Neural progenitor cell (in vitro differentiated cells): ENCODE data around the gene TCERG1L. TPM values are rescaled to one million over a fixed set of nuclear protein-coding genes. Genes with fewer than 3 reads are reported as not detected.

Experiments
- DNase-seq: peaks from one replicate; pipeline ENCODE4 v3.0.0-alpha.2; 2016; ENCODE audit warnings: low spot score
- H2AFZ ChIP-seq: fragments of 200-600 bp; sonication (generic); replicated peaks from 2 replicates; pipeline ENCODE4 v1.6.1; 2016; ENCODE audit warnings: antibody characterized with exemption
- H3F3A ChIP-seq: fragments of 200-600 bp; sonication (generic); 2 replicates; pipeline ENCODE4 v1.6.1; 2016; ENCODE audit warnings: antibody characterized with exemption, low read depth
- H3K27ac ChIP-seq: fragments of 200-600 bp; sonication (generic); 2 replicates; pipeline ENCODE4 v1.5.1; 2016; ENCODE audit warnings: mild to moderate bottlenecking
- H3K27me3 ChIP-seq: fragments of 200-600 bp; sonication (generic); 2 replicates; pipeline ENCODE4 v1.6.1; 2016; ENCODE audit warnings: mild to moderate bottlenecking, moderate library complexity
- H3K36me3 ChIP-seq: fragments of 200-600 bp; sonication (generic); 2 replicates; pipeline ENCODE4 v1.5.1; 2016
- H3K4me1 ChIP-seq: fragments of 200-600 bp; sonication (generic); 2 replicates; pipeline ENCODE4 v1.6.1; 2016; ENCODE audit warnings: mixed run types
- H3K4me2 ChIP-seq: fragments of 200-600 bp; sonication (generic); 2 replicates; pipeline ENCODE4 v1.6.1; 2016
- H3K4me3 ChIP-seq: fragments of 200-600 bp; sonication (generic); 2 replicates; pipeline ENCODE4 v1.5.1; 2016
- H3K79me2 ChIP-seq: fragments of 200-600 bp; sonication (generic); 2 replicates; pipeline ENCODE4 v1.6.1; 2016; ENCODE audit warnings: low read depth
- H3K9ac ChIP-seq: fragments of 200-600 bp; sonication (generic); 2 replicates; pipeline ENCODE4 v1.6.1; 2016
- H3K9me3 ChIP-seq: fragments of 200-600 bp; sonication (generic); 2 replicates; pipeline ENCODE4 v1.5.1; 2016; ENCODE audit warnings: low read depth
- H4K20me1 ChIP-seq: fragments of 200-600 bp; sonication (generic); 2 replicates; pipeline ENCODE4 v1.6.1; 2016; ENCODE audit warnings: low read depth
- H3K27ac Mint-ChIP-seq: 3 replicates; pipeline ENCODE4 v1.8.0; 2021; ENCODE audit warnings: mixed read lengths
- H3K27me3 Mint-ChIP-seq: 2 replicates; pipeline ENCODE4 v1.8.0; 2022; ENCODE audit warnings: low read depth, mild to moderate bottlenecking, inconsistent platforms, moderate library complexity, mixed read lengths; ENCODE audit not compliant: insufficient read depth
- H3K36me3 Mint-ChIP-seq: 3 replicates; pipeline ENCODE4 v1.8.0; 2021; ENCODE audit warnings: mixed read lengths
- H3K4me1 Mint-ChIP-seq: 3 replicates; pipeline ENCODE4 v1.8.0; 2021; ENCODE audit warnings: mixed read lengths
- H3K4me3 Mint-ChIP-seq: 3 replicates; pipeline ENCODE4 v1.8.0; 2021; ENCODE audit warnings: mild to moderate bottlenecking, moderate library complexity, mixed read lengths
- H3K9me3 Mint-ChIP-seq: 3 replicates; pipeline ENCODE4 v1.8.0; 2020; ENCODE audit warnings: mixed read lengths
- EZH2 ChIP-seq: fragments of 200-600 bp; sonication (generic); IDR thresholded peaks from 2 replicates; pipeline ENCODE4 v1.6.1; 2017; ENCODE audit warnings: antibody characterized with exemption, mild to moderate bottlenecking, moderate library complexity
- EZH2phosphoT487 ChIP-seq: fragments of 200-600 bp; sonication (generic); IDR thresholded peaks from 2 replicates; pipeline ENCODE4 v1.6.1; 2017; ENCODE audit warnings: antibody characterized with exemption
- total RNA-seq: library from RNA; depleted of rRNA; stranded (reverse); fragments of >200 nt; gene quantifications from 2 replicates; pipeline ENCODE4 v1.2.3, GENCODE V29; 2015; ENCODE audit warnings: low replicate concordance
- TF ChIP-seq, protein P1 (sequence below): fragments of 200-600 bp; sonication (generic); IDR thresholded peaks from 2 replicates; pipeline ENCODE4 v1.5.1; 2017; ENCODE audit warnings: antibody characterized with exemption, mild to moderate bottlenecking

Gene TCERG1L
- total RNA-seq, 1 donor from 2014 or later, result 1.8 TPM

DNA sequence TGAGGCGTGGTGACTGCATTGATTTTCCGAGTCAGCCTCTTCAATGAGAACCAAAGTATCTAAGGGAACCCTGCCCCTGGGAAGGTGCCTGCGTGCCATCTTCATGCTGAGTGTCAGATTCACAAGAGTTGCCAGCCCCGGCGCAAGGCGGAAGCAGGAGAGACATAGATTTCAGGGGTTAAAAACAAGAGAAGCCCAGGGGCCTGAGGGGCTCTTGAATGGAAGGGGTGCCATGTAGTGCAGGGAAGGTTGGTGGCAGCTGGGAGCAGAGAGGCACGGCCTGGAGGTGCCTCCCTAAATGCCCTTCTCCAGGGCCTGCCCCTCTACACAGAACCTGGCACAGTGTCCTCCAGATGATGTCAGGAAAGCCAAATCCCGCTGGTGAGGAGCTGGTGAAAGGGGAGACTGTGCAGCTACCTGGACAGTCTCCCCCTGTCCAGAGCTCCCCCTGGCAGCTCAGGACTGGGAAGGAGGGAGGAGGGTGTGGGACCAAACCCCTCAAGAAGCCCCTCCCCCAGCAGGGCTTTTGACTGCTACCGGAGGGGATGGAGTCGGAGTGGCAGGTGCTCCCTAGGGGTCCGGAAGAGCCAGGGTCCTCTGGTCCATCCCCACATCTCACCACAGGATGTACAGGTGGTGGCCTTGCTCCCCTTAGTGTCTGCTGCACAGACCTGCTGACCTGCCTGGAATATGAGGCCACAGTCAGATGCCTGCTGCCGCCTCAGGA, 137.9 kb downstream of the TCERG1L start:
- H3K4me3 Mint-ChIP-seq, result no peak overlapping the region
- no peak overlapping the region for H3K9ac ChIP-seq
- no peaks in the 10 kb centered on the region for H3K9me3 ChIP-seq
- no peak overlapping the region for H3K27ac ChIP-seq
- no peak overlapping the region for H2AFZ ChIP-seq
- H3K9me3 Mint-ChIP-seq, result peaks cover 2% of the 10 kb centered on the region
- no peaks in the 10 kb centered on the region for H3K4me1 ChIP-seq
- no peaks in the 10 kb centered on the region for H3K36me3 ChIP-seq
- no peak for DNase-seq
- no peaks in the 10 kb centered on the region for H4K20me1 ChIP-seq
- H3K27me3 Mint-ChIP-seq, result peaks cover 3% of the 10 kb centered on the region
- TF ChIP-seq EZH2phosphoT487, result no peak
- TF ChIP-seq, protein P1, sequence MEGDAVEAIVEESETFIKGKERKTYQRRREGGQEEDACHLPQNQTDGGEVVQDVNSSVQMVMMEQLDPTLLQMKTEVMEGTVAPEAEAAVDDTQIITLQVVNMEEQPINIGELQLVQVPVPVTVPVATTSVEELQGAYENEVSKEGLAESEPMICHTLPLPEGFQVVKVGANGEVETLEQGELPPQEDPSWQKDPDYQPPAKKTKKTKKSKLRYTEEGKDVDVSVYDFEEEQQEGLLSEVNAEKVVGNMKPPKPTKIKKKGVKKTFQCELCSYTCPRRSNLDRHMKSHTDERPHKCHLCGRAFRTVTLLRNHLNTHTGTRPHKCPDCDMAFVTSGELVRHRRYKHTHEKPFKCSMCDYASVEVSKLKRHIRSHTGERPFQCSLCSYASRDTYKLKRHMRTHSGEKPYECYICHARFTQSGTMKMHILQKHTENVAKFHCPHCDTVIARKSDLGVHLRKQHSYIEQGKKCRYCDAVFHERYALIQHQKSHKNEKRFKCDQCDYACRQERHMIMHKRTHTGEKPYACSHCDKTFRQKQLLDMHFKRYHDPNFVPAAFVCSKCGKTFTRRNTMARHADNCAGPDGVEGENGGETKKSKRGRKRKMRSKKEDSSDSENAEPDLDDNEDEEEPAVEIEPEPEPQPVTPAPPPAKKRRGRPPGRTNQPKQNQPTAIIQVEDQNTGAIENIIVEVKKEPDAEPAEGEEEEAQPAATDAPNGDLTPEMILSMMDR, result no peak
- TF ChIP-seq EZH2, result no peak
- peaks cover 7% of the 10 kb centered on the region for H3F3A ChIP-seq
- H3K36me3 Mint-ChIP-seq, result no peaks in the 10 kb centered on the region
- no peak overlapping the region for H3K4me3 ChIP-seq
- H3K4me2 ChIP-seq, result no peak overlapping the region
- no peaks in the 10 kb centered on the region for H3K79me2 ChIP-seq
- peaks cover 2% of the 10 kb centered on the region for H3K4me1 Mint-ChIP-seq
- no peak overlapping the region for H3K27ac Mint-ChIP-seq
- no peaks in the 10 kb centered on the region for H3K27me3 ChIP-seq

DNA sequence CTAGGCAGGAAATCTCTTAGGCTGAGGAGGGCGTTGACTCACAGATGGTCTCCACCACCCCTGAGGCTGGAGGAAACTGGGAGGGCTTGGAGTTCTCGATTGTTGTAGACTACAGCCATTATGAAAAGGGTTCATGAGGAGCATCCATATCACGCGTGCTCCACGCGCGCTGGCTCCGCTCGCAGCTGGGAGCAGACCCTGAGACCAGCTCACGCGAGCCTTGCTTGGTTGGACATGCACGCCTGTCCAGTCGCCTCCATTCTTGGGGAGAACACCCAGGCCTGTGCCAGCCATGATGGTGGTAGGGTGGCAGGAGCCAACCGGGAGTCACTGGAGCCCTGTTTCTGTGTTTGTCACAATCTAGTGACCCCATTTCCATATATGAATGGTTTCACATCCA, 139.1 kb downstream of the TCERG1L start:
- no peak overlapping the region for H3K27ac ChIP-seq
- H2AFZ ChIP-seq, result no peak overlapping the region
- Mint-ChIP-seq H3K4me1 (peaks cover 2% of the 10 kb centered on the region), H3K36me3 (no peaks in the 10 kb centered on the region), H3K27me3 (peaks cover 3% of the 10 kb centered on the region), H3K9me3 (no peaks in the 10 kb centered on the region), H3K27ac (no peak overlapping the region), H3K4me3 (no peak overlapping the region)
- H3F3A ChIP-seq, result peaks cover 7% of the 10 kb centered on the region
- no peak overlapping the region for H3K9ac ChIP-seq
- no peaks in the 10 kb centered on the region for H3K9me3 ChIP-seq
- no peaks in the 10 kb centered on the region for H3K79me2 ChIP-seq
- TF ChIP-seq, protein P1, result no peak
- no peak for TF ChIP-seq EZH2phosphoT487
- no peak for TF ChIP-seq EZH2
- no peaks in the 10 kb centered on the region for H3K27me3 ChIP-seq
- DNase-seq, result no peak
- H3K4me2 ChIP-seq, result no peak overlapping the region
- no peaks in the 10 kb centered on the region for H3K4me1 ChIP-seq
- no peaks in the 10 kb centered on the region for H3K36me3 ChIP-seq
- H4K20me1 ChIP-seq, result no peaks in the 10 kb centered on the region
- no peak overlapping the region for H3K4me3 ChIP-seq

DNA sequence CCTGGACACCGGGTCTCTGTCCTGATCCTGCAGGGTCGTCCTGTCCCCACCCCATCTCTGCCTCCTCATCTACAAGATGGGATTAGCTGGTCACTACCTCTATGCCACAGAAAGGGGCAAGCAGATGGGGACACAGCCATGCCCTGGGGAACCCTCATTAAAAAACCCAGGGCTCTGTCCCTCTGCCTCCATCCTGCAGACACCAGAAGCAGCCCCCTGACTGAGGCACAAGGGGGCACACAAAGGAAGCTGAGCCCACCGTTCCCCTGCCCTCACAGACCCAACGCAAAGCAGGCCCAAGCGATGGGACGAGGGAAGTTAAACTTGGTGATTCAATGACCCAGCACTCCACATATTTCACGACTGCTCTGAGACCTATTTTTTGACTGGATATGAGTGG, 142.4 kb downstream of the TCERG1L start:
- H4K20me1 ChIP-seq, result no peaks in the 10 kb centered on the region
- TF ChIP-seq EZH2phosphoT487, result no peak
- TF ChIP-seq, protein P1, result no peak
- no peak for TF ChIP-seq EZH2
- no peak overlapping the region for H3K4me3 ChIP-seq
- H3K27me3 ChIP-seq, result no peaks in the 10 kb centered on the region
- Mint-ChIP-seq H3K27me3 (peaks cover 3% of the 10 kb centered on the region), H3K36me3 (no peaks in the 10 kb centered on the region), H3K27ac (no peak overlapping the region), H3K9me3 (no peaks in the 10 kb centered on the region), H3K4me1 (peaks cover 6% of the 10 kb centered on the region), H3K4me3 (no peak overlapping the region)
- no peak overlapping the region for H2AFZ ChIP-seq
- DNase-seq, result no peak
- H3K79me2 ChIP-seq, result no peaks in the 10 kb centered on the region
- no peaks in the 10 kb centered on the region for H3K9me3 ChIP-seq
- no peaks in the 10 kb centered on the region for H3K4me1 ChIP-seq
- H3F3A ChIP-seq, result no peaks in the 10 kb centered on the region
- no peaks in the 10 kb centered on the region for H3K36me3 ChIP-seq
- no peak overlapping the region for H3K9ac ChIP-seq
- H3K4me2 ChIP-seq, result no peak overlapping the region
- no peak overlapping the region for H3K27ac ChIP-seq
